ENCODE data around the gene IL1R2. TPM values are rescaled to one million over a fixed set of nuclear protein-coding genes. Genes with fewer than 3 reads are reported as not detected.

IL1R2 gene
- total RNA-seq, 1 experiment from 2014 or later = 0.22 TPM

DNA sequence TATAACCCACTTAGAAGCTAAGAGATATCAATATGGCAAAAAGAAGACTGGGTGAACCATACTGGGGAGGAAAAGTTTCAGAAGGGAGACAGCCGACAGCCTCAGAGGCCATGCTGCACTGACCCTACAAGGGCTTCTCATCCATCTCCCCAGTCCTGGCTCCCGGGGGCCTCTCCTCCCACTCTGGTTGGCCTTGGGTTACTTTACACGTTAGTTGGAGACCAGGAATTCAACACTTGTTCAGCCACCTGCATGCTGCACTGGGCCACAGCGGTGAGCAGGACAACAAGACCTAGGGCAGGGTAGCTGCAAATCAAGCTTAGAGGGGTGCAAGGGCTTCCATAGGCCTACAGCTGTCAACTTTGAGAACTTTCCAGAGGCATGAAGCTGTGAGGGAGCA is 28.6 kb upstream of the IL1R2 start:
- ChIA-PET POLR2A (no interaction called here), CTCF (interaction anchor here (1.1 to 1.6 kb wide), 2 partner anchors 43 to 80 kb away, joined by 3 to 7 read pairs; no protein-coding TSS in a partner anchor)
- no peaks in the 10 kb centered on the region; the same call in 1 of the 2 replicates for H3K27me3 Mint-ChIP-seq (ENCODE audit: low read depth)
- H3K27ac Mint-ChIP-seq = no peak overlapping the region
- peaks cover 12% of the 10 kb centered on the region for H3K9me3 Mint-ChIP-seq
- no peak for ATAC-seq
- peaks cover 8% of the 10 kb centered on the region; the same call in 1 of the 2 replicates for H3K36me3 Mint-ChIP-seq
- H3K4me3 Mint-ChIP-seq = no peak overlapping the region
- peaks cover 16% of the 10 kb centered on the region for H3K4me1 Mint-ChIP-seq
- TF ChIP-seq ZBTB21 (CRISPR knock-in tag; IDR thresholded peaks at IDR 0.05; ENCODE audit: borderline replicate concordance) = no peak
- DNase-seq (ENCODE audit: low spot score) = no peak

DNA sequence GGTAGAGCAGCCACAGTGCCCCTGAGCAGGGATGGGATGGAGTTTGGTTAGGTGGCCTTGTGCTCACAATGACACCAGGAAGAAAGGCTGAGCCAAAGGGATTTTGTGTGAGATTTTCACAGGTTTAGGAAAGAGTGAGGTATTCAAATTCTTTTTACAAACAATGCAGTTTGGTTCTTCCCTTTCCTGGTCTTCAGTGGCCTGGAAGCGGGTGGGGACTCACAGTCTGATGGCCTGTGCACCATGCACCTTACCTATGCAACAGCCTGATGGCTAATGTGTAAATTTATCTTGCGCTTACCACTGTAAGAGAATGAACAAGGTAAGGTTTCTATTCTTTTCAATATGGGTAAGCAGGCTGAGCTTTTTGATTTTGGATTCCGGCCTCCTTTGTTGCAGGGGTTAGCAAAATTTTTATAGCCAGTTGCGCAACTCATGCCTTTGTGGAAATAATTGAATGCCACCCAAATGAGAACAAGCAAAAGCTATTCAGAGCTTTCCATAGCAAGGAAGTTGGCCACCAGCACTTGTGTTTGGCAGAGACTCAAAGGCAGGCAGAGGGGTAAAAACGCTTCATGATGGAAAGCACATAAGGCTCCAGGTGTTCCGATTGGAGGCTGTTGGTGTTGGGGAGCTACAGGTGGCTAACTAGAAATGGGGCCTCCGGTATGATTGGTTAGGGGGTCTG is 23.8 kb upstream of the IL1R2 start:
- Mint-ChIP-seq H3K36me3 (peaks cover 36% of the 10 kb centered on the region), H3K27me3 (ENCODE audit: low read depth) (peaks cover 3% of the 10 kb centered on the region; the same call in 1 of the 2 replicates), H3K9me3 (peaks cover 43% of the 10 kb centered on the region), H3K4me3 (no peak overlapping the region), H3K4me1 (peaks cover 35% of the 10 kb centered on the region), H3K27ac (no peak overlapping the region)
- no peak for DNase-seq (ENCODE audit: low spot score)
- no peak for ATAC-seq
- ChIA-PET CTCF (interaction anchor here (1.0 kb wide), 1 partner anchor 52 kb away, joined by 4 read pairs; no protein-coding TSS in a partner anchor), POLR2A (no interaction called here)
- TF ChIP-seq PRRX2 (CRISPR knock-in tag; IDR thresholded peaks at IDR 0.05) (no peak), RELA (CRISPR knock-in tag; IDR thresholded peaks at IDR 0.05; ENCODE audit: borderline replicate concordance) (no peak), TP53 (CRISPR knock-in tag; IDR thresholded peaks at IDR 0.05) (no peak), CREM (CRISPR knock-in tag; IDR thresholded peaks at IDR 0.05) (no peak), ZNF219 (CRISPR knock-in tag; IDR thresholded peaks at IDR 0.05; ENCODE audit: borderline replicate concordance) (no peak), ZNF263 (CRISPR knock-in tag; IDR thresholded peaks at IDR 0.05; ENCODE audit: low read depth) (no peak), HMGA2 (CRISPR knock-in tag; IDR thresholded peaks at IDR 0.05) (no peak), NFE2L1 (CRISPR knock-in tag; IDR thresholded peaks at IDR 0.05) (no peak)
- TF ChIP-seq, protein P1, sequence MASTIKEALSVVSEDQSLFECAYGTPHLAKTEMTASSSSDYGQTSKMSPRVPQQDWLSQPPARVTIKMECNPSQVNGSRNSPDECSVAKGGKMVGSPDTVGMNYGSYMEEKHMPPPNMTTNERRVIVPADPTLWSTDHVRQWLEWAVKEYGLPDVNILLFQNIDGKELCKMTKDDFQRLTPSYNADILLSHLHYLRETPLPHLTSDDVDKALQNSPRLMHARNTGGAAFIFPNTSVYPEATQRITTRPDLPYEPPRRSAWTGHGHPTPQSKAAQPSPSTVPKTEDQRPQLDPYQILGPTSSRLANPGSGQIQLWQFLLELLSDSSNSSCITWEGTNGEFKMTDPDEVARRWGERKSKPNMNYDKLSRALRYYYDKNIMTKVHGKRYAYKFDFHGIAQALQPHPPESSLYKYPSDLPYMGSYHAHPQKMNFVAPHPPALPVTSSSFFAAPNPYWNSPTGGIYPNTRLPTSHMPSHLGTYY (CRISPR knock-in tag; IDR thresholded peaks at IDR 0.05) = no peak
- TF ChIP-seq, protein P2, sequence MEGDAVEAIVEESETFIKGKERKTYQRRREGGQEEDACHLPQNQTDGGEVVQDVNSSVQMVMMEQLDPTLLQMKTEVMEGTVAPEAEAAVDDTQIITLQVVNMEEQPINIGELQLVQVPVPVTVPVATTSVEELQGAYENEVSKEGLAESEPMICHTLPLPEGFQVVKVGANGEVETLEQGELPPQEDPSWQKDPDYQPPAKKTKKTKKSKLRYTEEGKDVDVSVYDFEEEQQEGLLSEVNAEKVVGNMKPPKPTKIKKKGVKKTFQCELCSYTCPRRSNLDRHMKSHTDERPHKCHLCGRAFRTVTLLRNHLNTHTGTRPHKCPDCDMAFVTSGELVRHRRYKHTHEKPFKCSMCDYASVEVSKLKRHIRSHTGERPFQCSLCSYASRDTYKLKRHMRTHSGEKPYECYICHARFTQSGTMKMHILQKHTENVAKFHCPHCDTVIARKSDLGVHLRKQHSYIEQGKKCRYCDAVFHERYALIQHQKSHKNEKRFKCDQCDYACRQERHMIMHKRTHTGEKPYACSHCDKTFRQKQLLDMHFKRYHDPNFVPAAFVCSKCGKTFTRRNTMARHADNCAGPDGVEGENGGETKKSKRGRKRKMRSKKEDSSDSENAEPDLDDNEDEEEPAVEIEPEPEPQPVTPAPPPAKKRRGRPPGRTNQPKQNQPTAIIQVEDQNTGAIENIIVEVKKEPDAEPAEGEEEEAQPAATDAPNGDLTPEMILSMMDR (IDR thresholded peaks at IDR 0.05) = no peak
- TF ChIP-seq, protein P3, sequence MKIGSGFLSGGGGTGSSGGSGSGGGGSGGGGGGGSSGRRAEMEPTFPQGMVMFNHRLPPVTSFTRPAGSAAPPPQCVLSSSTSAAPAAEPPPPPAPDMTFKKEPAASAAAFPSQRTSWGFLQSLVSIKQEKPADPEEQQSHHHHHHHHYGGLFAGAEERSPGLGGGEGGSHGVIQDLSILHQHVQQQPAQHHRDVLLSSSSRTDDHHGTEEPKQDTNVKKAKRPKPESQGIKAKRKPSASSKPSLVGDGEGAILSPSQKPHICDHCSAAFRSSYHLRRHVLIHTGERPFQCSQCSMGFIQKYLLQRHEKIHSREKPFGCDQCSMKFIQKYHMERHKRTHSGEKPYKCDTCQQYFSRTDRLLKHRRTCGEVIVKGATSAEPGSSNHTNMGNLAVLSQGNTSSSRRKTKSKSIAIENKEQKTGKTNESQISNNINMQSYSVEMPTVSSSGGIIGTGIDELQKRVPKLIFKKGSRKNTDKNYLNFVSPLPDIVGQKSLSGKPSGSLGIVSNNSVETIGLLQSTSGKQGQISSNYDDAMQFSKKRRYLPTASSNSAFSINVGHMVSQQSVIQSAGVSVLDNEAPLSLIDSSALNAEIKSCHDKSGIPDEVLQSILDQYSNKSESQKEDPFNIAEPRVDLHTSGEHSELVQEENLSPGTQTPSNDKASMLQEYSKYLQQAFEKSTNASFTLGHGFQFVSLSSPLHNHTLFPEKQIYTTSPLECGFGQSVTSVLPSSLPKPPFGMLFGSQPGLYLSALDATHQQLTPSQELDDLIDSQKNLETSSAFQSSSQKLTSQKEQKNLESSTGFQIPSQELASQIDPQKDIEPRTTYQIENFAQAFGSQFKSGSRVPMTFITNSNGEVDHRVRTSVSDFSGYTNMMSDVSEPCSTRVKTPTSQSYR (CRISPR knock-in tag; IDR thresholded peaks at IDR 0.05) = no peak

DNA sequence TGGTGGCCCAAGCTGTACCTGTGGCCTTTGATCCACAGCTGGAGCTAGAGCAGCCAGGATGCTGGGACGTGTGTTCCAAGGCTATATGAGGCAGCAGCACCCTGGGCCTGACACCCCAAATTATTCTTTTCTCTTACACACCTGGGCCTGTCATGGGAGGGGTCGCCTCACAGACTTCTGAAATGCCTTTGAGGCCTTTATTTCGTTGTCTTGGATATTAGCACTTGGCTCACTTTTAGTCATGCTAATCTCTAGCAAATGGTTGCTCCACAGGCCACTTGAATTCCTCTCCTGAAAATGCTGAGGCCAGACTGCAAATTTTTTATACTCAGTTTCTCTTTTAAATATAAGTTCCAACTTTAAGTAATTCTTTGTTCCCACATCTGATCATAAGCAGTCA is 22.0 kb upstream of the IL1R2 start:
- peaks cover 3% of the 10 kb centered on the region; the same call in 1 of the 2 replicates for H3K27me3 Mint-ChIP-seq (ENCODE audit: low read depth)
- H3K4me3 Mint-ChIP-seq = no peak overlapping the region
- peaks cover 36% of the 10 kb centered on the region for H3K36me3 Mint-ChIP-seq
- peaks cover 45% of the 10 kb centered on the region for H3K4me1 Mint-ChIP-seq
- no peak overlapping the region for H3K27ac Mint-ChIP-seq
- ATAC-seq (peak; percentile 76), DNase-seq (ENCODE audit: low spot score) (no peak)
- TF ChIP-seq ZNF423 (CRISPR knock-in tag; IDR thresholded peaks at IDR 0.05) = peak; percentile 15; the same call in 1 of the 2 replicates
- TF ChIP-seq, protein P3 (CRISPR knock-in tag; IDR thresholded peaks at IDR 0.05) = no peak
- peaks cover 48% of the 10 kb centered on the region for H3K9me3 Mint-ChIP-seq
- POLR2A ChIA-PET = no interaction called here
- CTCF ChIA-PET = interaction anchor here (1.1 kb wide), 2 partner anchors 86 to 628 kb away, joined by 3 read pairs; no protein-coding TSS in a partner anchor
